Measurements from ENCODE around the gene CTNNBL1.

DNA sequence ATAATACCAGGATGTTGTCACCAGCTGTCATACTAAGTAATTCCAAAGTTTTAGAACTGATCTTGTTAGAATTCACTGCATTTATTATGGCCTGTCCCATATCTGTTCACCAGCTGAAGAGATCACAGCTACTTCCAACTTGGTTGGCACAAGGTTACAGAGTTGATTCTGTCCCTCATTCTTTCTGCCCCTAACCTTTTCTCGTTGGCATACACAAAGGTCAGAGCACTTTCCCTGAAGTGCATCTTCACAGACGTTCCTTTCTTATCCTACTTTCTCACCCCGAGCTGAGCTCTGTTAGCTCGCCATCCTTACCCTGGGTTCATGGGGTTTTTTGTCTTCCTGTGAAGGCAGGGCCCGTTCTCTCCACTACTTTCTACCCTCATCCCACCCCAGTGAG lies 143.1 kb downstream of the CTNNBL1 start:
- TF ChIP-seq, protein P1, sequence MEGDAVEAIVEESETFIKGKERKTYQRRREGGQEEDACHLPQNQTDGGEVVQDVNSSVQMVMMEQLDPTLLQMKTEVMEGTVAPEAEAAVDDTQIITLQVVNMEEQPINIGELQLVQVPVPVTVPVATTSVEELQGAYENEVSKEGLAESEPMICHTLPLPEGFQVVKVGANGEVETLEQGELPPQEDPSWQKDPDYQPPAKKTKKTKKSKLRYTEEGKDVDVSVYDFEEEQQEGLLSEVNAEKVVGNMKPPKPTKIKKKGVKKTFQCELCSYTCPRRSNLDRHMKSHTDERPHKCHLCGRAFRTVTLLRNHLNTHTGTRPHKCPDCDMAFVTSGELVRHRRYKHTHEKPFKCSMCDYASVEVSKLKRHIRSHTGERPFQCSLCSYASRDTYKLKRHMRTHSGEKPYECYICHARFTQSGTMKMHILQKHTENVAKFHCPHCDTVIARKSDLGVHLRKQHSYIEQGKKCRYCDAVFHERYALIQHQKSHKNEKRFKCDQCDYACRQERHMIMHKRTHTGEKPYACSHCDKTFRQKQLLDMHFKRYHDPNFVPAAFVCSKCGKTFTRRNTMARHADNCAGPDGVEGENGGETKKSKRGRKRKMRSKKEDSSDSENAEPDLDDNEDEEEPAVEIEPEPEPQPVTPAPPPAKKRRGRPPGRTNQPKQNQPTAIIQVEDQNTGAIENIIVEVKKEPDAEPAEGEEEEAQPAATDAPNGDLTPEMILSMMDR (IDR thresholded peaks at IDR 0.05) = no peak
- TF ChIP-seq POLR2A (IDR thresholded peaks at IDR 0.05) = no peak

All from testis (tissue), 2 donors.